HG02678 (cell line): ENCODE data around the gene MARK3.

ENCODE experiments used
- ATAC-seq: cut with Tn5 transposase; IDR thresholded peaks from one replicate; pipeline ENCODE4 v1.9.1; 2021; ENCODE audit warnings: mild to moderate bottlenecking, moderate library complexity; ENCODE audit not compliant: unreplicated experiment

MARK3 gene

DNA sequence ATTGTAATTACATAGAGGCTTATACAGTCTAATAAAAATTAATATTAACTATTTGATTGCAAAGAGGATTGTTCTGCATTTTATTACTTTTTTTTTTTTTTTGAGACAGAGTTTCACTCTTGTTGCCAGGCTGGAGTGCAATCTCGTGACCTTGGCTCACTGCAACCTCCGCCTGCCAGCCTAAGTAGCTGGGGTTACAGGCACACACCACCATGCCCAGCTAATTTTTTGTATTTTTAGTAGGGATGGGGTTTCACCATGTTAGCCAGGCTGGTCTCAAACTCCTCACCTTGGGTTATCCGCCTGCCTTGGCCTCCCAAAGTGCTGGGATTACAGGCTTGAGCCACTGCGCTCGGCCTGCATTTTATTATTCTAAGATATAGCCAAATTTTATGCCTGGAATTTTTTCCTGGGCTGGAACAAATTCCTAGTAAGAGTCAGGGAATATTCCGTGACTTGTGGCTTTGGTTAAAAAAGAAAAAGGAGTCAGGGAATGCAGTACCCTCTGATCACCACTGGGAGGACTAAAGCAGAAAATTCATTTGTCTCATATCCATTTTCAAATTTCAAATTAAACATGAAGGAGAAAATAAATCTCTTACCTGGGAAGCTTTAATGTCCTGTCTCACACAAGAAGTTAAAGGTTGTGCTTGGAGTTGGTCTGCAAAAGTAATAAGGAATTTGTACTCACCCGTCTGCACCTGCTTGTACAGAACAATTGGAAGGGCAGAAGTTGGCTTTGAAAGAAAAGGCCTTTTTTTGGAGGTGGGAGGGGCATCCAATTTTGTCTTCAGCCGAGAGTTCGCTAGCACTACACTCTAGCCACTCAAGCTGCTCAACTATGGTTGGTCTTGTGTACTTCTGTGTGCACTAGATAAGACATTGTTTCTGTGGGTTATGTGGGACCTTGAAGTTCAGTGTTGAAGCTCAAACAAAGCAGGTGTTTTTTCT is 8.7 kb downstream of the MARK3 start:
- no peak for ATAC-seq

- no peak for ATAC-seq
Observed at GRCh38 chr14:103395244-103395643, 10.0 kb downstream of the MARK3 start.

DNA sequence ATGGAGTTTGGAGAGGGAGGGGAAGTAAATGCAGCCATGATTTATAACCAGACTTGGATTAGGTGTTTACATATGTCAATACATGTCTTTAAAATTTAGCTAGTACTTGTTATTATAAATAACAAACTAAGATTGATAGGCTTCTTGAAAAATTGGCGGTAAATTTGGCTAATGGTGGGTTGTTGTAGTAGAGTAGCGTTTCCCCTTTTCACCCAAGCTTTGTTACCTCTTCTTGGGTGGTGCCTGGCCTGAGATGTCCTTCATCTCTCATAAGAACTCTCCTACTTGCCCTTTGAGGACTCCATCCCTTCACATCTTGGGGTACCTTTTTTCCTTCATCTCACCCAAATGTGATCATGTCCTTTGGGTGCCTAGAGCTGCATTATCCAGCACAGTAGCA is 11.2 kb downstream of the MARK3 start:
- ATAC-seq: no peak

GRCh38 chr14:103398427-103399195 is 13.4 kb downstream of the MARK3 start:
- no peak for ATAC-seq

- no peak for ATAC-seq
Observed at GRCh38 chr14:103400537-103400936, 15.3 kb downstream of the MARK3 start.

- ATAC-seq: no peak
Observed at GRCh38 chr14:103401223-103402214, 16.3 kb downstream of the MARK3 start.

DNA sequence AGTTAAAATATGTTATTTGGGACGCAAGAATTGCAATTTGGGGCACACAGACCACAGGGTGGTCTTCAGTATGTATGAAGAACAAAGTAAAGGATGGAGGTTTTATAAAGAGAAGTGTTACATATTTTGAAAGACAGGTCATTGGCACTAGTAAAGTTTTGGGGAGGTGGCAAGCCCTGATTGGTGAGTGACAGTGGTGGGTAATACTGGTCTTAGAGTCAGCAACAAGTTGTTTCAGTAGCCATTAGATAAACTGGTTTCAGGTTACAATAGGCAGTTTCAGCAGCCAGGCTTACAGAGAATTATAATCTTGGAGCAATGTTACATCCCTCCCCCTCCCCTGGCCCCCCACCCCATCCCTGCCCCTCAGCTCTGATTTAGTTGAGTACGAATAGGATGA is 17.5 kb downstream of the MARK3 start:
- ATAC-seq: no peak

DNA sequence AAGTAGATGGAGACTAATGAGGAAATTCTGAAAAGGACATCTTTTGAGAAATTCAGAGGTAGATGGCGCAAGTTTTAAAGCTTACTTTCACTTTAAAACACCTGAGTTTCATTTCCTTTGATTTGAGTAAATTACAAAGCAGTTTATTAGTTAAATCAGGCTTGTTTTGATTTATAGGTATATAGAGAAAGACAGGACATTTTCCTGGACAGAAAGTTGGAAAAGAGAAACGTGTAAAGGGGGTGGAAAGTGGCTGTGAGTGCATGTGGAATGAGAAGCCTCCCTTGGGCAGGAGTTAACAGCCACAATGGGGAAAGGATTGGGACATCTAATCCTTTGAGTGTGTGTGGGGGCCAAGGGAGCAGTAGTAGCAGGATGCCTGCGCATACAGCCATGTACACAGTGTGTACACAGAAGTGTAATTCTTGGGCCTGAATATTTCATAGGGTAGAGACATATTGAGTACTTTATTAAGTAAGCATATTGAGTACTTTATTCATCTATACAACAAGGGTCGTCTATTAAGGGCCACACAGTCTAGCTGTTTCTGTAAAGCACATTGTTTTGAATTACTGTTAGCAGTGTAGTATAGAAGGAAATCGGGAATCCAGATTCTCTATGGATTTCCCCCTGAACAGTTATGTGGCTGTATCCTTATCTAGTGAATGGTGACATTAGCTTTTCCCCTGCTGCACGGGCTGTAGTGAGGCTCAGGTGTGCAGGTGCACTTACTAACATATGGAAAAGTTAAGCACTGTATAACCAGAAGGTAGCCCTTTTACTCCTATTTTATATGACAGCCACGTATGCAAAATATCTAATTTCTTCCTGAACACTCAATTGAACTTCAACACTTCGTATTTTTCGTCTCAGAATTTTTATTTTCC is 19.1 kb downstream of the MARK3 start:
- no peak for ATAC-seq

DNA sequence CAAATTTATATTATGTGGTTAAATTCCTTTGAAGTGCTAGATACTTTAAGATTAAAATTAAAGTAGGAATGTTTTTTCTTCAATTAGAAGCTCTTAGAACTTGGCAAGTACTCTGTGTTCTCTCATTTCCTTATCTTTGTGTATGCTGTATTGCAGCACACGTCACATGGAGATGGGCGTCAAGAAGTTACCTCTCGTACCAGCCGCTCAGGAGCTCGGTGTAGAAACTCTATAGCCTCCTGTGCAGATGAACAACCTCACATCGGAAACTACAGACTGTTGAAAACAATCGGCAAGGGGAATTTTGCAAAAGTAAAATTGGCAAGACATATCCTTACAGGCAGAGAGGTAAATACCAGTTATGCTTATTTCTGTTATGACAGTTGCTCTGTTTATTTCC is 19.7 kb downstream of the MARK3 start:
- no peak for ATAC-seq

DNA sequence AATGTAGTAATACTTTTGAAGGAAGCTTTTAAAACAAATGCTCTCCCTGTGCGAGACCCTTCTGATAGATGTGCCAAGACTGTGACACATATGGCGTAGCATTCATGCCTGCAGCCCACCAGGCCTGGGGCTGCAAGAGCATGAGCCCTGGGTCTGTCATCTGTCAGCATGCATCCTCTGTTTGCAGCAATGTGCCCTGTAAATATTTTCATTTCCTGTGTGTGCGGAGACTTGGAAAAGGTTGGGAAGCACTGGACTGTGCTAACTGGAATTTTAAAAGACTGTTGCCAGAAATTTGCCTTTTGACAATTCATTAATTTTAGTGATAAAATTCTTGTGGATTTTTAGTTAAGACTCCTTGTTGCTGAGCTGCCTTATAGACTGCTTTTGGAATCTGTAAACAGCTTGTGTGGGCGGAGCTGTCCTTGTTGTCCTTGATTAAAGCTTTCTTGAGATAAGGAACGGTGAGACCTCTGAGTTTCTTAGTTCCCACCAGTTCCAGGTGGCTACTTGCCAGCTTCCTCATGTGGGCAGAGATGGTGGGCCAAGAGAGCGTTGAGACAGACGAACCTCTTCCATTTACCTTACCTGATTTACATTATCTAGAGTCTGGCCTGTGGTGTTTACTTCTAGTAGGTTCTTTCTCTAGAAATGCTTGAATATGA is 23.4 kb downstream of the MARK3 start:
- ATAC-seq: no peak

GRCh38 chr14:103416916-103417315 is 31.7 kb downstream of the MARK3 start:
- no peak for ATAC-seq

GRCh38 chr14:103418481-103418818 is 33.2 kb downstream of the MARK3 start:
- ATAC-seq: no peak

DNA sequence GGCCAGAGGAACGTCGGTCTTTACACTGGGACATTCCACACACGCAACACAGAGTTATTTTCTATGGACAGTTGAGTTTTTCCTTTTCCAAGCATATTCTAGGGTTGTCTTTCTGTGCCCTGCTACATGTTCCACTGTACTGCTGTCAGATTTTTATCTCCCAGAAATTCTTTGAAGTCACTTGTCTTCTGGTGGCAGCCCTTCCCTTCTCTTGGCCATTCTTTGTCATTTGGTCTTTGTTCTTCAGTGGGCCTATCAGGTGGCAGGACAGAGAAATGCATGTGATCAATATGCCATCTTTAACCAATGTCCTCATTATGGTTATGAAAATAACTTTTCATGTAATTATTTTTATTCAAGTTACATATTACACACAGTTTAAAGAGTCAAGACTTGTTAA is 36.3 kb downstream of the MARK3 start:
- ATAC-seq: no peak

DNA sequence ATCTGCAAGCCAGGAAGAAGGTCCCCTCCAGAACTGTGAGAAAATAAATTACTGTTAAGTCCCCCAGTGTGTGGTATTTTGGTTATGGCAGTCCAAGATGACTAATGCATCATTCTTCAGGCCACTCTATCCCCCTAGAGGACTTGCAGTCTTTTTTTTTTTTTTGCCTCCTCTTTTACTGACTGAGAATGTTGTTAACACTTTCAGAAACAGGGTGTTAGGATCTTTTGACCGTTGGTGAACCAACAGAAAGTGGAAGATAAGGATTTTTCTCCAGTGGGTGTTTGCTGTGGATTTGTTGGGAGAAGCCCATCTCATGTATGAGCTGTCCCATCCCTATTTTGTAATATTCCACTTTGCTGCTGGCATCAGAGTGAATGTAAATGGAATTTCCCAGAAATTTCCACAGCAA is 37.8 kb downstream of the MARK3 start:
- no peak for ATAC-seq

- no peak for ATAC-seq
Observed at GRCh38 chr14:103427485-103428443, 42.5 kb downstream of the MARK3 start.

DNA sequence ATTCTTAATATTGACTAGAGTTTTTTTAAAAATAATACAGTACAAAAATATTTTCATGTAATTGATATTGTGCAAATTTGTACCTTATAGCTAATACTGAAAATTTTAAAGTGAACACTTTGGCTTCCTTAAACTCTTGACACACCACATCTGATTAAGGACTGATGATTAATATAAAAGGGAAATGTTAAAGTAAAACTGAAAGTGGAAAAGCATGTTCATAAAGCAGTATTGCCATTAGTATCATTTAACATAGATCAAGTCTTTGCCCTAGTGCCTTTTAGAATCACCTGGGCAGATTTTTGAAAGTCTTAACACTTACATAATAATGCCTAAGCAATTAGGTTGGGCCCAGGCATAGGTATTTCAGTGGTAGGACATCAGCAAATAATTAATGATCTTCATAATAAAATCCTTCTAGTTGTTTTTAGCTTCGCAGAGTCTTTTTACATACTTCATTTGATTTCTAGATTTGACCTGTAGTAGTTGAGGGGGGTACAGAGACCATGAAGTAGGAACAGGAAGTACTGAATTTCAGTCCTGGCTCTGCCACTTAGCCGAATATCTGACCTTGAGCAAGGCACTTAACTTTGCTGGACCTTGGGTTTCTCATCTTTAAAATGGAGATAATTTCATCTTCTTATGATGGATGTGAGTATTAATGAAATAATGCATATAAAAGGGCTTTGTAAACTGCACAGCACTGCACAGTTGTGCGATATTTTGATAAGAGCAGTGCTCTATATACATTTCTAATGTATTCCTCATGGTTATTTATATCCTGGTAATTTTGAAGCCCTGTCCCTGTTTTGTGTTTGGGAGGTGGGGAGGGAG is 43.7 kb downstream of the MARK3 start:
- ATAC-seq: no peak

GRCh38 chr14:103430358-103430757 is 45.1 kb downstream of the MARK3 start:
- ATAC-seq: no peak
